RWPE2 (cell line): ENCODE measurements around the gene FMNL2.

Source experiments
- ATAC-seq: fragments of 200-7000 bp; cut with Tn5 transposase; 3 replicates; pipeline ENCODE4 v1.9.1; 2021; ENCODE audit warnings: low read depth
- DNase-seq: peaks from one replicate; pipeline ENCODE4 v3.0.0-alpha.2; 2020; ENCODE audit warnings: low spot score
- H3K27ac ChIP-seq: fragments of 450-650 bp; 2 replicates; pipeline ENCODE4 v1.5.1; 2017; ENCODE audit warnings: mild to moderate bottlenecking; ENCODE audit not compliant: poor library complexity, severe bottlenecking
- H3K27me3 ChIP-seq: fragments of 250-450 bp; sonication (Bioruptor Pico); 2 replicates; pipeline ENCODE4 v1.5.1; 2021; ENCODE audit warnings: mild to moderate bottlenecking, moderate library complexity; ENCODE audit not compliant: insufficient read depth, poor library complexity, severe bottlenecking
- H3K36me3 ChIP-seq: fragments of 250-450 bp; sonication (Bioruptor Pico); 2 replicates; pipeline ENCODE4 v1.5.1; 2020; ENCODE audit warnings: low read depth, mild to moderate bottlenecking, moderate library complexity
- H3K4me1 ChIP-seq: fragments of 250-450 bp; sonication (Bioruptor Pico); 2 replicates; pipeline ENCODE4 v1.5.1; 2021; ENCODE audit warnings: mild to moderate bottlenecking, moderate library complexity; ENCODE audit not compliant: insufficient read depth, poor library complexity, severe bottlenecking
- H3K4me3 ChIP-seq: fragments of 250-450 bp; sonication (Bioruptor Pico); 2 replicates; pipeline ENCODE4 v1.5.1; 2021; ENCODE audit warnings: mild to moderate bottlenecking, moderate library complexity; ENCODE audit not compliant: severe bottlenecking
- H3K9me3 ChIP-seq: fragments of 250-450 bp; sonication (Bioruptor Pico); 2 replicates; pipeline ENCODE4 v1.5.1; 2021; ENCODE audit warnings: mild to moderate bottlenecking, moderate library complexity; ENCODE audit not compliant: severe bottlenecking
- CTCF ChIP-seq: fragments of 450-650 bp; IDR thresholded peaks from one replicate; pipeline ENCODE4 v1.5.1; 2017; ENCODE audit warnings: mild to moderate bottlenecking, moderate library complexity; ENCODE audit not compliant: poor library complexity, severe bottlenecking

Gene FMNL2

GRCh38 chr2:152445375-152445774, 110.4 kb downstream of the FMNL2 start:
- no peak for TF ChIP-seq CTCF
- H3K4me3 ChIP-seq, result no peak overlapping the region
- ATAC-seq, result peak; percentile 27
- no peak for DNase-seq
- no peaks in the 10 kb centered on the region for H3K9me3 ChIP-seq
- no peaks in the 10 kb centered on the region for H3K36me3 ChIP-seq
- peaks cover 39% of the 10 kb centered on the region for H3K4me1 ChIP-seq
- no peaks in the 10 kb centered on the region for H3K27me3 ChIP-seq
- peak overlapping the region; percentile 72 for H3K27ac ChIP-seq

GRCh38 chr2:152445791-152446201, 110.8 kb downstream of the FMNL2 start:
- H3K27ac ChIP-seq, result peak overlapping the region; percentile 72
- H3K36me3 ChIP-seq, result no peaks in the 10 kb centered on the region
- ATAC-seq (peak; percentile 94), DNase-seq (no peak)
- no peak for TF ChIP-seq CTCF
- no peaks in the 10 kb centered on the region for H3K9me3 ChIP-seq
- H3K4me1 ChIP-seq, result peaks cover 36% of the 10 kb centered on the region
- no peaks in the 10 kb centered on the region for H3K27me3 ChIP-seq
- no peak overlapping the region for H3K4me3 ChIP-seq

- no peak for ATAC-seq
Measured at GRCh38 chr2:152446213-152446612, 111.2 kb downstream of the FMNL2 start.

GRCh38 chr2:152447897-152448296, 112.9 kb downstream of the FMNL2 start:
- Histone ChIP-seq H3K4me3 (no peak overlapping the region), H3K9me3 (no peaks in the 10 kb centered on the region), H3K36me3 (no peaks in the 10 kb centered on the region), H3K27ac (no peak overlapping the region), H3K27me3 (no peaks in the 10 kb centered on the region), H3K4me1 (peaks cover 32% of the 10 kb centered on the region)
- DNase-seq (no peak), ATAC-seq (no peak)
- TF ChIP-seq CTCF, result no peak

More at GRCh38 chr2:152446213-152446612, 111.2 kb downstream of the FMNL2 start:
- H3K4me1 ChIP-seq, result peaks cover 32% of the 10 kb centered on the region
- no peak for TF ChIP-seq CTCF
- H3K4me3 ChIP-seq, result no peak overlapping the region
- no peaks in the 10 kb centered on the region for H3K27me3 ChIP-seq
- DNase-seq, result no peak
- peak overlapping the region; percentile 72 for H3K27ac ChIP-seq
- no peaks in the 10 kb centered on the region for H3K36me3 ChIP-seq
- H3K9me3 ChIP-seq, result no peaks in the 10 kb centered on the region

GRCh38 chr2:152448606-152449005, 113.6 kb downstream of the FMNL2 start:
- ATAC-seq, result no peak
- H3K4me1 ChIP-seq, result peaks cover 32% of the 10 kb centered on the region

More at GRCh38 chr2:152448606-152449005, 113.6 kb downstream of the FMNL2 start:
- H3K36me3 ChIP-seq, result no peaks in the 10 kb centered on the region
- no peak overlapping the region for H3K27ac ChIP-seq
- no peak for TF ChIP-seq CTCF
- H3K4me3 ChIP-seq, result no peak overlapping the region
- no peaks in the 10 kb centered on the region for H3K27me3 ChIP-seq
- no peaks in the 10 kb centered on the region for H3K9me3 ChIP-seq
- DNase-seq, result no peak
